HepG2 (cell line): ENCODE measurements around the gene VILL. TPM values are rescaled to one million over a fixed set of nuclear protein-coding genes. Genes with fewer than 3 reads are reported as not detected.

Experiments
- ARNTL ChIP-seq: sonication (generic); formaldehyde crosslinking; IDR thresholded peaks from 2 replicates; pipeline ENCODE4 v1.4.0; 2020; ENCODE audit warnings: mild to moderate bottlenecking, missing genetic modification reagents
- ASH2L ChIP-seq: fragments of 300-600, 200-600 bp; sonication (generic); IDR thresholded peaks from 2 replicates; pipeline ENCODE4 v1.7.0; 2017; ENCODE audit warnings: low read depth, mild to moderate bottlenecking, moderate library complexity, mixed read lengths, low read length; ENCODE audit not compliant: insufficient read length
- DRAP1 ChIP-seq: IDR thresholded peaks from 2 replicates; pipeline ENCODE4 v1.6.1; 2016; ENCODE audit warnings: missing genetic modification reagents, missing compliant biosample characterization
- GABPA ChIP-seq, 2 experiments: IDR thresholded peaks; 2 replicates each; pipeline ENCODE4 v1.6.1; 2011 to 2016; ENCODE audit warnings: low read depth in 2 of 2, low read length in 1 of 2, missing biosample characterization in 1 of 2, missing genetic modification characterization in 1 of 2
- GMEB2 ChIP-seq: IDR thresholded peaks from 2 replicates; pipeline ENCODE4 v1.6.1; 2016; ENCODE audit warnings: missing biosample characterization, missing genetic modification reagents, low read depth
- HOXA7 ChIP-seq: sonication (generic); formaldehyde crosslinking; IDR thresholded peaks from 2 replicates; pipeline ENCODE4 v1.8.1; 2022; ENCODE audit warnings: mild to moderate bottlenecking, missing genetic modification reagents, moderate library complexity
- KDM2A ChIP-seq: sonication (generic); formaldehyde crosslinking; IDR thresholded peaks from 2 replicates; pipeline ENCODE4 v1.4.0; 2020; ENCODE audit warnings: low read depth, missing genetic modification reagents, borderline replicate concordance
- NCOA2 ChIP-seq: sonication (generic); formaldehyde crosslinking; IDR thresholded peaks from 2 replicates; pipeline ENCODE4 v1.8.0; 2022; ENCODE audit warnings: inconsistent platforms
- NR1H2 ChIP-seq: sonication (generic); formaldehyde crosslinking; IDR thresholded peaks from 2 replicates; pipeline ENCODE4 v1.8.1; 2022; ENCODE audit warnings: low read depth, missing genetic modification reagents, borderline replicate concordance
- RARA ChIP-seq: IDR thresholded peaks from 2 replicates; pipeline ENCODE4 v1.6.1; 2016; ENCODE audit warnings: missing genetic modification reagents, missing compliant biosample characterization
- RFXAP ChIP-seq: sonication (generic); formaldehyde crosslinking; IDR thresholded peaks from 2 replicates; pipeline ENCODE4 v1.4.0; 2020; ENCODE audit warnings: missing genetic modification reagents, borderline replicate concordance
- SETDB1 ChIP-seq: sonication (generic); formaldehyde crosslinking; IDR thresholded peaks from 2 replicates; pipeline ENCODE4 v1.5.1; 2020; ENCODE audit warnings: missing genetic modification reagents, mild to moderate bottlenecking, borderline replicate concordance
- SMAD9 ChIP-seq: sonication (generic); formaldehyde crosslinking; IDR thresholded peaks from 2 replicates; pipeline ENCODE4 v1.5.1; 2020; ENCODE audit warnings: mild to moderate bottlenecking, missing genetic modification reagents
- TFAP4 ChIP-seq: sonication (generic); IDR thresholded peaks from 2 replicates; pipeline ENCODE4 v1.6.1; 2016; ENCODE audit warnings: low read depth, borderline replicate concordance
- TRAFD1 ChIP-seq: sonication (generic); formaldehyde crosslinking; IDR thresholded peaks from 2 replicates; pipeline ENCODE4 v1.5.1; 2020; ENCODE audit warnings: missing genetic modification reagents, mild to moderate bottlenecking, borderline replicate concordance
- ZBTB46 ChIP-seq: sonication (generic); formaldehyde crosslinking; IDR thresholded peaks from 2 replicates; pipeline ENCODE4 v1.4.0; 2020; ENCODE audit warnings: mild to moderate bottlenecking, missing genetic modification reagents, borderline replicate concordance
- ZKSCAN1 ChIP-seq: fragments of 150-350 bp; IDR thresholded peaks from 2 replicates; pipeline ENCODE4 v1.6.1; 2014; ENCODE audit warnings: low read length
- ZNF138 ChIP-seq: sonication (generic); formaldehyde crosslinking; IDR thresholded peaks from 2 replicates; pipeline ENCODE4 v1.5.0; 2020; ENCODE audit warnings: mild to moderate bottlenecking, low read depth, missing genetic modification reagents
- ZNF350 ChIP-seq: sonication (generic); formaldehyde crosslinking; IDR thresholded peaks from 2 replicates; pipeline ENCODE4 v1.4.0; 2020; ENCODE audit warnings: mild to moderate bottlenecking, low read depth, missing genetic modification reagents, borderline replicate concordance
- ZNF552 ChIP-seq: sonication (generic); formaldehyde crosslinking; IDR thresholded peaks from 2 replicates; pipeline ENCODE4 v1.9.0; 2022; ENCODE audit warnings: missing genetic modification reagents, mild to moderate bottlenecking, borderline replicate concordance
- ZNF562 ChIP-seq: sonication (generic); formaldehyde crosslinking; IDR thresholded peaks from 2 replicates; pipeline ENCODE4 v1.8.0; 2022; ENCODE audit warnings: missing genetic modification reagents, borderline replicate concordance
- ZNF75D ChIP-seq: sonication (generic); formaldehyde crosslinking; IDR thresholded peaks from 2 replicates; pipeline ENCODE4 v1.8.1; 2023; ENCODE audit warnings: missing genetic modification reagents, mild to moderate bottlenecking, borderline replicate concordance
- polyA plus RNA-seq, 8 experiments: library from polyadenylated mRNA; depleted of rRNA in 3 of 8; stranded (reverse) in 7 of 8; unstranded in 1 of 8; fragments of >200 nt; fragmentation: Illumina TruSeq in 4 of 8; extraction: Trizol in 4 of 8; gene quantifications; 2 replicates each; pipeline versions ENCODE4 v1.2.1 to v1.2.3, GENCODE V29; 2011 to 2016; ENCODE audit warnings: low read depth in 4 of 8, missing spikeins in 1 of 8, mixed read lengths in 1 of 8; ENCODE audit not compliant: insufficient read depth in 1 of 8
- total RNA-seq, 5 experiments: library from RNA; depleted of rRNA; stranded (reverse); fragments of >200 nt; fragmentation: Illumina TruSeq; extraction: Trizol; gene quantifications; 2 replicates each; pipeline ENCODE4 v1.2.3, GENCODE V29; 2016; ENCODE audit warnings: low read depth in 1 of 5

Gene VILL
- total and polyA plus RNA-seq, 2 of the 13 experiments (the other 11 are each of a cell fraction or from before 2014, with no cell fraction given) = 3.2 to 5.3 TPM

- no peak for TF ChIP-seq ZNF350 (CRISPR knock-in tag)
- 0 out of 2 replicates have a peak, but pooled peaks have one; percentile 31 for TF ChIP-seq RARA (CRISPR knock-in tag)
- TF ChIP-seq SMAD9 (CRISPR knock-in tag) = no peak
- peak; percentile 79 for TF ChIP-seq NCOA2 (CRISPR knock-in tag)
- TF ChIP-seq TRAFD1 (CRISPR knock-in tag) = no peak
- no peak for TF ChIP-seq ASH2L
- TF ChIP-seq ZNF552 (CRISPR knock-in tag) = peak; percentile 89; the same call in 1 of the 2 replicates
- no peak for TF ChIP-seq DRAP1 (CRISPR knock-in tag)
- peak; percentile 91 for TF ChIP-seq TFAP4
- no peak for TF ChIP-seq ZNF562 (CRISPR knock-in tag)
- no peak for TF ChIP-seq GMEB2 (CRISPR knock-in tag)
- TF ChIP-seq KDM2A (CRISPR knock-in tag) = peak; percentile 58
- TF ChIP-seq ZKSCAN1 = no peak
- no peak for TF ChIP-seq ZBTB46
- 0 out of 2 replicates have a peak, but pooled peaks have one; percentile 8 for TF ChIP-seq RFXAP
- TF ChIP-seq NR1H2 (CRISPR knock-in tag) = no peak
- no peak for TF ChIP-seq HOXA7 (CRISPR knock-in tag)
- TF ChIP-seq ARNTL (CRISPR knock-in tag) = no peak
- TF ChIP-seq ZNF138 (CRISPR knock-in tag) = no peak
- TF ChIP-seq GABPA (IDR thresholded peaks at IDR 0.05; ENCODE audit: low read depth, low read length) = no peak
- TF ChIP-seq GABPA (CRISPR knock-in tag; IDR thresholded peaks at IDR 0.05; ENCODE audit: low read depth) = no peak
- no peak for TF ChIP-seq ZNF75D (CRISPR knock-in tag)
- TF ChIP-seq SETDB1 (CRISPR knock-in tag) = no peak
Measured at GRCh38 chr3:37986479-37987314, 3.9 kb upstream of the VILL start (continued).
